ENCODE measurements around the gene TTF1.
A peak's percentile ranks its signal among the peaks of the same experiment; 100 is the strongest.

TTF1 gene, protein sequence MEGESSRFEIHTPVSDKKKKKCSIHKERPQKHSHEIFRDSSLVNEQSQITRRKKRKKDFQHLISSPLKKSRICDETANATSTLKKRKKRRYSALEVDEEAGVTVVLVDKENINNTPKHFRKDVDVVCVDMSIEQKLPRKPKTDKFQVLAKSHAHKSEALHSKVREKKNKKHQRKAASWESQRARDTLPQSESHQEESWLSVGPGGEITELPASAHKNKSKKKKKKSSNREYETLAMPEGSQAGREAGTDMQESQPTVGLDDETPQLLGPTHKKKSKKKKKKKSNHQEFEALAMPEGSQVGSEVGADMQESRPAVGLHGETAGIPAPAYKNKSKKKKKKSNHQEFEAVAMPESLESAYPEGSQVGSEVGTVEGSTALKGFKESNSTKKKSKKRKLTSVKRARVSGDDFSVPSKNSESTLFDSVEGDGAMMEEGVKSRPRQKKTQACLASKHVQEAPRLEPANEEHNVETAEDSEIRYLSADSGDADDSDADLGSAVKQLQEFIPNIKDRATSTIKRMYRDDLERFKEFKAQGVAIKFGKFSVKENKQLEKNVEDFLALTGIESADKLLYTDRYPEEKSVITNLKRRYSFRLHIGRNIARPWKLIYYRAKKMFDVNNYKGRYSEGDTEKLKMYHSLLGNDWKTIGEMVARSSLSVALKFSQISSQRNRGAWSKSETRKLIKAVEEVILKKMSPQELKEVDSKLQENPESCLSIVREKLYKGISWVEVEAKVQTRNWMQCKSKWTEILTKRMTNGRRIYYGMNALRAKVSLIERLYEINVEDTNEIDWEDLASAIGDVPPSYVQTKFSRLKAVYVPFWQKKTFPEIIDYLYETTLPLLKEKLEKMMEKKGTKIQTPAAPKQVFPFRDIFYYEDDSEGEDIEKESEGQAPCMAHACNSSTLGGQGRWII

DNA sequence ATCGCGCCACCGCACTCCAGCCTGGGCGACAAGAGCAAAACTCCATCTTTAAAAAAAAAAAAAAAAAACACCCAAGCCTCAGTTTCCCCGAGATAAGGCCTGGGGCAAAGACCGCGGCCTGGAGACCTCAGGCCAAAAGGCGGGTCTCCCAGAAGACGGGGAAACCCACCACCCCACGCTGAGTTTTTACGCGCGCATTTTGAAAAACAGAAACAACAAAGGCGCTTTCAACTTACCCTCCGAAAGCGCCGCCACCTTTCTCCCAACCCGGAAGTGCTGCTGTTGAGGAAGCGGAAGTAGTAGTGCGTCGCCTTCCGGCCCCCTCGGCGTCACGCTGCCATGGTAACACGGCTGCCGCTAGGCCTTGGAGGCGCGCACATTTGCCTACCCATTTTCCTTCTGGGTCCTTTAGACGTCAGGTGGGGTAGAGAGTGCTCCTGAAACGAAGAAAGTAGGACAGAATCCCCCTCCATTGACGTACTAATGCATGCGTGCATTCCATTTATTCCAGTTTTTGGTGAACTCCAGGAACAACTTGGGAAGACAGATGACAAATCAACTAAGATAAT is at the start of gene TTF1:
TSS of gene TTF1 (minus strand) at position 287 of the 569 bp plus-strand sequence. CDS start 4,019 bp downstream, outside the sequence.
- peak; percentile 85 for DNase-seq (ENCODE audit: low read depth)

DNA sequence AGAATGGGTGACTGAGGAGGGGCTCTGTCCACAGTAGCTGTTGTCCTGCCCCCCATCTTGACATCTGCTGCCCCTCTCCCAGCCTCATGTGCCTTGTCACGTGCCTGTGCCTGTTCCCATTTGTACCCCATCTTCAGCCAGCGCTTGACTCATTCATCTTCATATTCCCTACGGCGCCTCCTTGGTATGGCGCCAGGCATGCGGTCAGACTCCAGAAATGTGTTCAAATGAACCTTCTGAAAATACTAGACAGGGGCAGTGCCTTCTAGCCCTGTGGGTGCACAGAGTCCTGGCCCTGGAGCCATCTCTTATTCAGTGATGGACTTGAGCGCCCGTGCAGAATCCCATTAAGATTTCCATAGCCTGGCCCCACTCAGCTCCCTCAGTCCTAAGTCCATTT is 49.6 kb upstream of the TTF1 start:
- no peak for DNase-seq (ENCODE audit: low read depth)

DNA sequence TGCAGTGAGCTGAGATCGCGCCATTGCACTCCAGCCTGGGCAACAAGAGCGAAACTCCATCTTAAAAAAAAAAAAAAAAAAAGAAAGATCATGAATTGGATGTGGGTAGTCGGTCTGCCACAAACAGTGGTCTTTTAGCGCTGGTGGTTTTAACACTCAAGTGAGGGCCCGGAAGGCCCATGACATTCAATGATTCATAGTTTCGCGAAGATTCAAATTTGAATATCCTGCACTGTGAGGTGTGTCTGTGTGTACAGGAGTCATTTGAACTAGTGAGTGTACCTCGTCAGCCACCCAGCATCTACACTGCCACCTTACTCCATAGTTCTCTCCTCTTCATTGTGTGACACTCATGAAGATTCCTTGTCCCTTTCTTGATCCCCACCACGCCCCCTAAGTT is 44.6 kb upstream of the TTF1 start:
- peak; percentile 2 for DNase-seq (ENCODE audit: low read depth)

DNA sequence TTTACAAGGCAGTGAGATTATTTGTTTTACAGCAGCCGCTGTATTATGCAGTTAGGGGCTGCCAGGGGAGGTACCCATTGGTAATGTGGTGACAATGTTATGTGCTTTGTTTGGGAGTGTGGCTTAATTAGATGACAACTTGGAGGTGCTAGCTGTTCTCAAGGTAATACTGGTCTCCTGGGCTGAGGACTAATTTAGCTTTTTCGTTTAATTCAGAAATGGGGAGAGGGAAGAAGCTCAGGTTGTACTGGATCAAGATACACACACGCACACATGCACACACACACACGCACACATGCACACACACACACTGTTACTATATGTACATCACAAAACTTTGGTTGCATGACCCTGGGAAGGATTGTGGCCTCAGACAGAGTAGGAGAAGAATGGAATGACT is 41.3 kb upstream of the TTF1 start:
- DNase-seq (ENCODE audit: low read depth), result no peak

DNA sequence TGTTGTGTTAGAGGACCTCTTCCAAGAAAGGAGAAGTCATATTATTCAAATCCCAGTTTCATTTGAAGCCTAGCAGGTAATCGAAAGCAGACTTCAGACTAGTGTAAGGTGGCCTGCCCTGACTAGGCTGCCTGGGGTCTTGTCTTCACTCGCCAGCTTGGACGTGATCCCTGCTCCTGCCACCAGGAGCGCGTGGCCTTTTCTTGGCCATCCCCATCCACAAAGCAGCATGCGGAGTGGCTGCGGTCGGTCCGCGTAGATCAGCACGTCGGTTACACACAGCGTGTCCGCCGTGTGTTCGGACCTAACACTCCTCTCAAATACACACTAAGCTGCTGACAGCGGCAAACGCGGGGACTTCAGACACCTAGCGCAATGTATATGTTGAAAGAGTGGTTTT is 40.7 kb upstream of the TTF1 start:
- DNase-seq (ENCODE audit: low read depth), result no peak

DNA sequence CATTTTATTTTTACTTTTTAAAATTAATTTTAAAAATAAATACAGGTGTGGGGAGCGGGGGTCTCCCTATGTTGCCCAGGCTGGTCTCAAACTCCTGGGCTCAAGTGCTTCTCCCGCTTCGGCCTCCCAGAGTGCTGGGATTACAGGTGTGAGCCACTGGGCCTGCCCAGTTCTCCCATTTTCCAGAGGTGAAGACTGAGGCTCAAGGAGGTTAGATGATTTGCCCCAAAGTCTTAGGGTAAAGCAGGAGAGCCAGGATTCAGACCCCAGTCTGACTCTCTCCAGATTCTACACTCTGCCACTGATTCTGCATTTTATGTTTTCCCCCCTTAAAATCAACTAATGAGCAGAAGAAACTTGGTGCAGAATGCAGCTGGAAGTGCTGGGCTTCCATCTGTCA is 40.2 kb upstream of the TTF1 start:
- DNase-seq (ENCODE audit: low read depth), result no peak

DNA sequence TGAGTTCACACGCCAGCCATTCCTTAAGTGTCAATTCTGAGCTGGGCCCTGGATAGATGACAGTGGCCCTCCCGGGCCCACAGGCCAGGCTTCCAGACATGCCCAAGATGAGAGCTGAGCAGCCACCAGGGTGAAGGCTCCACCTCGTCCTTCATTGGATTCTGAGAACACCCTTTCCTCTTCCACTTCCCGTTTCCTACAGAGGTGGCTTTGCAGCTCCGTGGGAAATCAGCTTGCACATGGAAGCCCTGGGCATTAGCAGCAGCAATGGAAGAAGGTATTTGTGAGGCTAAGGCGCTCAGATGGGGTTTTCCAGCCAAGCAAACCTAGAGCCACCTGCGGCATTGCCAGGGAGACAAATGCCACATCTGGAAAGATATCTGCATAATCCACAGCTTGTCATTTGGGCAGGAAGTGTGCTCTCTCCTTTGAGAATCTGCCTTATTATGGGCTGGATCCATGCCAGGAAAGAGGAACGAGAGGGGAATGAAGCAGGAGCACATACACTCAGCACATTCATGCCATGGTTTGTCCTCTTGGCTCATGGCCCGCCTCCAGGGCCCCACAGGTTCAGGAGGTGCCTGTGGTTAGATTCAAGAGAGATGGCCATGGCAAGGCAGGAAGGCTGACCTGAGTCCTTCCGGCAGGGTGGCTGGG is 37.4 kb upstream of the TTF1 start:
- DNase-seq (ENCODE audit: low read depth), result no peak

DNA sequence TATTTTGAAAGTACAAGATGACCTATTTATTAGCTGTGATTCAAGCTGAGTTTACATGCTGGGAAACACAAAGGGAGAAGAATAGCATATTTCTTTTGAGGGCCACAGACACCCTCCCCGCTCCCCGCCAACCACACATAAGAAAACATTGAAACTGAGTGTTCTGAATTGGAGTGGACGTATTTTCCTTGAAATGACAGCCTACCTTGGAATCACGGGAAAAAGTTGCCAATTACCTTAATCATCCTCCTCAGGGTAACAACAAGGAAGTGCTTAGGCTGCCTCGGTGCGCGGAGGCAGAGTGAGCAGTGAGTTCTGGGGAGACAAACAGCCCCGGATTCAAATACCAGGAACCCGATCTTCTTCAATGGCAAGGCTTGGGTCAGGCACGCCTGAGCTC is 34.8 kb upstream of the TTF1 start:
- no peak for DNase-seq (ENCODE audit: low read depth)

DNA sequence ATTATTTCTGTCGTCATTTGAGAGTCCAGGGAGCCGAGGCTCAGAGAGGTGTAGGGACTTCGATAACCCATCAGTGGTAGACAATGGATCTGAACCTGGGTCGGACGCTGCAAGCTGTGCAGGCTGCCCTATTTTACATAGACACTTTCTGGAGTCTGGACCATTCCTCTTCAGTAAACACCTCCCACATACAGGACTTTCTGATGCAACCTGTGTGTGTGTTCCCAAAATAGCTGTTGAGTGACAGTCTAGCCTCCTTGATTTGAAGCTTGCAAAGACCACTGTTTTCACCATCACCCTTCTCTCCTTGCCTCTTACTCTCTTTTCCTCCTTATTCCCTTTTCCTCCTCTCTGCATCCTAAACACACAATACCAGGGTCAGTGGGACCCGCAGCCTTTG is 34.1 kb upstream of the TTF1 start:
- no peak for DNase-seq (ENCODE audit: low read depth)

DNA sequence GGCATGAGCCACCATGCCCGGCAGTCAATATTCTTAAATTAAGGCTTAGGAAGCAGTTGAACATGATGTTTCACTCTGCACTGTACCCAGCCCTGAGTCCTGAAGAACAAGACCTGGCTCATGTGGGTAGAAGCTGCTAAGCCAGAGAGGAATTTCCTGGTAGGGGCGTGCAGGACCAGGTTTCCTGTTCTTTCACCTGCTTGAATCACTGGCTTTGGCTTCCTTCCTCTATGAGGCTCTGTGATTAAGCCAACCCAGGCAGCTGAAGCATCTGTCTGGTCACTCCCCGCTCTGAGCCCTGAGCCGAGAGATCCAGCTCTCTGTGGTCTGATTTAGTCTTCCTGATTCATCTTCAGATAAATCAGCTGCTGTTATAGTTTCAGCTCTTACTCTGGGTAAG is 32.5 kb upstream of the TTF1 start:
- DNase-seq (ENCODE audit: low read depth), result no peak

DNA sequence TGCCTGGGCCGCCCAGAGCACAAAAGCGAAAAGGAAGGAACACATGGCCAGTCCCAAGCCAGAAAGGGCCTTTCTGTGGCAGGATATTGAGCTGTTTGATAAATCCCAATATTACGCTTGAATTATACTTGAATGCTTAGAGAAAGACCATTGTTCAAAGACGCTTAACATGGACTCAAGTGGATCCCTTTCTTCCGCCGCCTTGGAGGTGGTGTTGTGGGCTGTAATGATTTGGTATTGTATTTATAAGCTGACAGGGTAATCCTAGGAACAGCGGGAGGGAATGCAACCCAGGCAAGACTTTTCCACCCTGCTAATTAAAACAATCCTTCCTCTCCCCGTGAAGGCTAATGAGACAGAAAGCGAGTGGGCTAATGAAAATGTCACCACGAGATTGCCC is 28.2 kb upstream of the TTF1 start:
- no peak for DNase-seq (ENCODE audit: low read depth)

DNA sequence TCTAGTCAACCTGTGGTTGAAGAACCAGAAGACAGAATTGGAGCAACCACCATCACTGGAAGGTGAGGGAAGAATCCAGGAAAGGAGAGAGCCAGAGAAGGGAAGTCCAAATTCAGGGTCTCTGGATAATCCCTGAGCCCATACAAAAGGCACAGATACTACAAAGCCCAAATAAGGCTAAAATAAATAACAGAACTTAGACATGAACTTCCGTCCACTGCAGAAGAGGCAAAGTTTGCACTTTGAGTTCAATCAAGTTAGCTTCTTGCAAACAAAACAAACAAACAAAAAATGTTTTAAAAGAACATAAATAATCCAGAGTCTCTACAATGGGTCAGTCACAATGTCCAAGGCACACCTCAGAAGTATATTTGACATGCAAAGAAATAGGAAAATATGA is 24.4 kb upstream of the TTF1 start:
- DNase-seq (ENCODE audit: low read depth), result no peak

DNA sequence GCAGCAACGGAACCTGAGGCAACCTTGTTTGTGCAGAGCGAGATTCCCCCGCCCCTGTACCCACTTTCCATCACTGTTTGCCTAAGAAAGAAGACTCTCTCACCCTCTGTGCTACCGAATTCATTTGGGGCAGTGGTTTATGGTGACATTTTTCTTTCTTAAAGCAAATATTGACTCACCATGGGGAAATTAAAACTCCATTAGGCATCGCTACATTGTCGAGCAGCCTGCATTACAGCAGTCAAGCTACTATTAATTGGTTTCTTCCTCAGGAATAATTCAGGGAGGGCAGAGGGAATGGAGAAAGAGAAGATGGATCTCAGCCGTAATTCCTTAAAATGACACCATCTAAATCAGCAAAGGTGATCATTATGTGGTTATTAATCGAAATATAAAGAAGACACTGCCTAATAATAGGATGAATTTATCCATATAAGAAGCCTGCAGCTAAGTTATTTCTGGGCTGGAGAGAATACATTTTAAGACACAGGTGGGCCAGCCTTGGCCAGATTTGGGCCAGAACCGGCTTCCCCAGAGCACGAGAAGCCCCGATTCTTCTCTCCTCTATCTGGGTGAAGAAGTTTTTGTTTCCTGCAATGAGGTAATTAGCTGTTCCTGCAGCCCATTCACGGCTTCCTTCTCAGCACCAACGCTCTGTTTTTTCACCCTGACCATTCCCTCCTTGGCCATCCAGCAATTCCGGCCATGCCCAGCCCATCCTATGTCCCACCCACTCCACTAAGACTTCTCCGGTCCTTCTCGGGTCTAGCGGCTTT is 20.2 kb upstream of the TTF1 start:
- no peak for DNase-seq (ENCODE audit: low read depth)

DNA sequence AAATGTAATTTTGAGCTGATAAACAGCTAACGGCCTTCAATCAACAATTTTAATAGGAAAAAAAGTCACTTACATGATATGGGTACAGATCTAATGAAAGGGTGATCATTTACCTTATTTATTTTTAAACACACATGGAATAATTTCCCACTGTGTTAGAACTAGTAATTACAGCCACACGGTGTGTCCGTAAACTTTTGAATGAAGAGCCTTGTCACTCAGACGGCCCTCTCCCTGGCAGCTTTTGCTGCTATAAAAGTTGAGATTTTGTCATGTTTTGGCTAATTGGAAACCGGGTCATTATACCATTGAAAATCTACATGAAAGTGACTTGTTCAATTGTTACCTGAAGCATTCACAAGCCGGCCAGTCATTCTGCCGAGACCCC is 19.0 kb upstream of the TTF1 start:
- no peak for DNase-seq (ENCODE audit: low read depth)

DNA sequence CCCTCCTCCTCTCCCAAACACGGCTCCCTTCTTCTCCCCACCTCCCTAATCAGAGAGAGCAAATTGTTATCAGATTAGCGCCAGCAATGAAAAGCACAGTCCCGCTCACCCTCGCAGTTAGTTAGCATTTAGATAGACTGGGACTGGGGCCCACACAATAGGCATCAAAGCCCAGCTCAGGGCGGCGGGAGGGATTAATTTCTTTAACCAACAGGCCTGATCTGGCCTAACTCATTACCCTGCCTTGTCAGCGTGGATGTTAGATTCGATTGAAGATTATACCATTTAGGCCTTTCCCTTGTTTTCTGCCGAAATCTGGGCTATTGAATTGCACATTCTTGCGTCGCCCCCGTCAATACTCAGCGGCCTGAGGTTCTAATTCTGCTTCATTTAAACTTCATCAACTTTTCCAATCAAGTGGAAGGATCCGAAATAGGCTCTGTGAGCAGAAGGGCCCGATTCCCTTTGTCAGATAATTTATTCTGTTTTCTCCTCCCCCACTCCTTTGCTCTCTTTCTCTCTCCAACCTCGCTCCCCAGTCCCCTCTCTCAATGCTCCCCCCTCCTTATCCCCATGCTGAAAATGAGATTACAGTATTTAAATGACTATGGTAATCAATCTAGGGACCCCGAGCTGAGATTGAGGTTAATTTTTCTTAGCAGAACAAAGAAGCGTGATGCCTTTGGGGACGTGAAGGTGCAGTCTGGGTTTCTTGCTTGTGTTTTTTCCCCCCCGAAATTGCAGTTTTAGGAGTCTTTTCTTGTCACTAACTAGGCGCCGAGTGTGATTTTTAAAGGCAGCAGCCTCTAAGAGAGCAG is 18.4 kb upstream of the TTF1 start:
- no peak for DNase-seq (ENCODE audit: low read depth)

DNA sequence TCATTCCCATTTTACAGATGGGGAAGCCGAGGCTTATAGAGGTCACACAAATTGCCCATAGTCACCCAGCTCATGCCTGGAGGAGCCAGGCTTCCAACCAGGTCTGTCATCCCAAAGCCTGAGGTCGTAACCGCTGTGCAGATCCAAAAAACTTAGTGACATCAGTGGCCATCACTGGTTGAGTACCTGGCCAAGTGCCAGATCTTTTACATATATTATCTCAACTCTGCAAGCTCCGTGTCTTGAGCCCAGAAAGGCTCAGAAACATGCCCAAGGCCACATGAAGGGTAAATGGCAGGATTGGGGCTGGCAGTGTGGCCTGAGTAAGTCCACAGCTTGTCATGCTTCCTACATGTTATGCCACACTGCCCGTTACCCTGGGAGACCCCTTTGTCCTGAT is 16.9 kb upstream of the TTF1 start:
- DNase-seq (ENCODE audit: low read depth), result no peak

DNA sequence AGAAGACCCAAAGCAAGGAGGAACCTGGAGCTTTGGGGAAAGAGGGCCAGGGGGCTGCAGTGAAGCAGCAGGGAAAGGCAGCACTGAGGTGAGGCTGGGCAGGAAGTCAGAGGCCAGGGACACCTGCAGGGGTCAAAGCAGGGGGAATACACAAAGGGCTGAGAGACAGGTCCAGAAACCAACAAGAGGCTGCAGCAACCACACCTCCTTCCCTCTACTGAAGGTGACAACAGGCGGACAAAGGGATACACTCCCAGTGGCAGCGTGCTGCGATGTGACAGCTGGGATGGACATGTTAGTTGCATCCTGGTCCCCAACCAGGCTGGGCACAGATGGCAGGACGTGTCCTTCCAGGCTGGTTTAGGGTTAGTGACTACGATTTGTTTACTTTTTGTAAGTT is 15.9 kb upstream of the TTF1 start:
- DNase-seq (ENCODE audit: low read depth), result no peak

DNA sequence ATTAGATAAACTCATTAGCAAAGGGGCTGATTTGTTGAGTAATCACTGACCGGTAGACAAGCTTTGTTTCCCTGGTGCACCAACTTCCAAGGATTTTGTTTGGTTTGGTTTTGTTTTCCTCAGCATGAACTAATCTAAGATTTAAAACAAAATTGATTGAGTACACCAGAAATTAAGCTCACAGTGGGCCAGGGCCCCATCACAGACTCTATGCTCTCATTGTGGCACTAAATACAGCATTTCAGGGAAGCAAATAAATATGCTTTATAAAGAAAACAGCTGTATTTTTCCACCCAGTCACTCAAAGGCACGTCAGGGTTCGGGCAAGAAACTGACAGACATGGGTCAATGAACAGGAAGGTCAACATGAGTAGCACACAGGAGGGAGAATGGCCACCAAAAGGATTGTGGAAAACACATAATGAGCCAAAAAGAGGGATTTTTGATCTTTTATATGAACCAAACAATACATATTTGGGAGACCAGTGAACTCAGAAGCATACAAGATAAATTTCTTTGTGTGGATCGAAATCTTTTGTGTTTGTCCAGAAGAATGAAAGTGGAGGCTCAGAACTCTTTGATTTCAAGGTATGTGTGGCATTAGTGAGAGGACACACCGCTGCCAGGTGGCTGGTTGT is 12.2 kb upstream of the TTF1 start:
- DNase-seq (ENCODE audit: low read depth), result no peak

DNA sequence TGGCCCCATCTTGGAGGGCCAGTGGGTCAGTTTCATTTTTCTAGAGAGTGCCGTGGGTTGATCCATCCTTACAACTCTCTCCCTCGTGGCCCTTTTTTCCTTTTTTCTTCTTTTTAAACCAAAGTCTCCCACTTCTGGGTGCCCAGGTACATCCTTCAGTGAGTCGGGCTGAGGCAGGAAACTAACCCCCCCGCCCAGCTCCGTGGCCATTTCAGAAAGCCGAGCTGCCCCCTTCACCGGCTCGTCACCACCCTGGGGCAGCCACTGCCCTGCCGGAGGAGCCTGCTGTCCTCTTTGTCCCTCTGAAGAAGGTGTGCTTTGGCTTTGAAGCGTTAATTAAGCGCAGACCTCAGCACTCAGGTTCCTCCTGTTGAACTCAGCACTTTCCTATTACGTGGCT is 8.5 kb upstream of the TTF1 start:
- no peak for DNase-seq (ENCODE audit: low read depth)

DNA sequence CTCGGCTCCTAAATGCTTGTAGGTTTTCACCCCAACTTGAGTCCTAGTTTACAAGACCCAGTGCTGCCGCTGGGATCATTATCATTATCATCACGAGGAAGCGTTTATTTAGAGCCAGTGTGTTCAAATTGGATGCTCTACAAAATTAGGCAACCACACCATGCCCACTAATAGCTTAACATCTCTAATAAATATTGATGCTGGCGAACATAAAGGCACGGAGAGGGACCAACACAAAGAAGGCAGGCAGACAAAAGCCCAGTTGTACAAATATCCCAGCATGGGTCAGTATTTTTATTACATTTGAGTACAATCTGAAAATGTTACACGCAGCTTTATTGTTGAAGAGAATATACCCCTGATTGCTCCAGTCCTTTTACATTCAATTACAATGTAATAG is 8.1 kb upstream of the TTF1 start:
- no peak for DNase-seq (ENCODE audit: low read depth)

Measured in stimulated activated CD8-positive, alpha-beta memory T cell treated with anti-CD3 and anti-CD28 coated beads, Interleukin-7, amount 100 ng/mL, for 24 hours (primary cell).